Superior temporal gyrus (tissue), 1 donor: Measurements from ENCODE around the gene THSD4.

Experiments used
- DNase-seq: peaks from one replicate; pipeline ENCODE4 v3.0.0-alpha.2; 2016; ENCODE audit errors: extremely low spot score

Gene THSD4

GRCh38 chr15:71781965-71782265 lies 666.6 kb downstream of the THSD4 start:
- no peak for DNase-seq

GRCh38 chr15:71782422-71783165 lies 667.3 kb downstream of the THSD4 start:
- DNase-seq, result no peak

GRCh38 chr15:71784719-71785118 lies 669.4 kb downstream of the THSD4 start:
- DNase-seq, result no peak

DNA sequence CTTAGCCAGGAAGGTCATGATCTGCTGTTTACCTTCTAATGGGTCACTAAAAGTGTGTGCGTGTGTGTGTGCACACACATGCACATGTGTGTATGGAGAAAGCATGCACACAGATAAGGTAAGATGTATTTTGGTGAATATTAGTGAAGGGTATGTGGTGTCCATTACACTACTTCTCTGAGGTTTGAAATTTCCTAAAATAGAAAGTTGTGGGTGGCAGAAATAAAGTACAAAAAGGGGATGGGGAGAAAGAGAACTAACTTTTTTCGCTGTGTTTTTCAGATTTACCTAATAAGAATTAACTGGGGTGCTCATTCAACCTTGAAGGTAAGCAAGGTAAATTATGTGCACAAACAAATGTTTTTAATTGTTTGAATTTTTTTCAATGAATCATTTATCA lies 670.7 kb downstream of the THSD4 start:
- no peak for DNase-seq

- DNase-seq, result no peak
Measured at GRCh38 chr15:71786673-71787072, 671.4 kb downstream of the THSD4 start.

DNA sequence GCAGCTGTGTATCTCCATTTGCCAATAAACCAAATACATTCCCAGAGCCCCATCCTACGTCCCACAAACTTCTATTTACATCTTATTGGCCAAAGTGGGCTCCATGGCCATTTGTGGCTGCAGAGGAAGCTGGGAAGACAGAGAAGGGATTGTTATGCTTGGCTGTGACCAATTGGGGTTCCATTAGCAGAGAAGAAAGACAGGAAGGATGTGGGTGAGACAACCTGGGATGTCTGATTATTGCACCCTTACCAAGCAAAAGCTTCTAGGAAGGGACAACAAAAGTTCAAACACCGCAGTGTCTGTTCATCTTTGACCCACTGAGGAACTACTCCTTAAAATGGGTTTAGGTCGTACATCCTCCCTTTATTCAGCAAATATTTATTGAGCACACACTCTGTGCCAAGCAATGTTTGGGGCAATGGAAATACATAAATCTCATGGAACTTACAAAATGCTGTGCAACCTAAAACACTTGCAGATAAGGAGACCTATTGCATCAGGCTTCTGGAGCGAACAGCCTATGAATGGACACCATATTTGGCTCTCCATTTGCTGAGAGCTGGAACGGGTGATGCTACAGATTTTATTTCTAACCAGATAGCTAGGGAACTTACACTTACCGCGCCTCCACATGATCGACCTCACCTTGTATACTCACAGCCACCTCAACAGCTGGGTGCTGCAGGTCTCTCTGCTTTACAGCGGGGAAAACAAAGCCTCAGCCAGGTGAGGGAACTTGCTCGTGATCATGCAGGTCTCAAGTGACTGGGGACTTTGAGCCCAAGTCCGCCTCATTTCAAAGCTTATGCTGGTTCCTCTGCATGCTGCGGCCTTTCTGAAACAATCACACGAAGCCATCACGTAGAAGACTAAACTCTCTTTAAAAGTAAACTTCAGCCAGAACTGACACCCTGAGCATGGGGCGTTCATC lies 673.6 kb downstream of the THSD4 start:
- no peak for DNase-seq

DNA sequence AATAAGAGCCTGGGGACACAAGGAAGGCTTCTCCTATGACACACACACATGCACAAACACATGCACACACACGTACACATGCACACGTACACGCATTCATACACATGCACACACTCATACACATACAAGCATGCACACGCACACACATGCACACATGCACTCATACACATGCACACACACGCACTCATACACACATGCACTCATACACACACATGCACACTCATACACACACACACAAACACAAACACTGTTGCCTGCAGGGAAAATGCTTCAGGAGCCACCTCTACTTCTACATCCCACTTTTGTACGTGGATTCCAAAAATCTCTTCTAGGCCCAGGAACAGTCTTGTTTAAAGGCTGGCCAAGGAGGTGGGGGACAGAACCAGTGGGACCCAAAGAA lies 674.3 kb downstream of the THSD4 start:
- no peak for DNase-seq

- DNase-seq, result no peak
Measured at GRCh38 chr15:71790081-71790480, 674.8 kb downstream of the THSD4 start.

- no peak for DNase-seq
Measured at GRCh38 chr15:71791975-71792374, 676.7 kb downstream of the THSD4 start.

- no peak for DNase-seq
Measured at GRCh38 chr15:71792521-71792920, 677.2 kb downstream of the THSD4 start.

- DNase-seq, result no peak
Measured at GRCh38 chr15:71798641-71799040, 683.4 kb downstream of the THSD4 start.

DNA sequence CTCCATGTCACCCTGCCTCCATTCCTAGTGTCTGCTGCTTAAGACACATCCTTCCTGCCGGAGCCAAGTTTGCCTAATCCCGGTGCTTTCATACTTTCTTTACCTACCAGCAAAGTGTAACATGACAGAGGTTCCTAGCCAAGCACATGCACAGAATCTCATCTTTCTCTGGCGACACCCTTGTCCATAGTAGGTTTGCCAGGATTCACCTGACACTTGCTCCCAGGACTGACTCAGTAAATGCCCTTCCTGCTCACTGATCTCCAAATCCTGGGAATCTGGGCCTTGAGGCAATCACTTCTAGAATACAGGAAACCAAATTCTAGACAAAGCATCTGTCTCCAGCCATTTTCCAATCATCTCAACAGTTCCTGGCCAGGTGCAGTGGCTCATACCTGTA lies 684.9 kb downstream of the THSD4 start:
- DNase-seq, result no peak

DNA sequence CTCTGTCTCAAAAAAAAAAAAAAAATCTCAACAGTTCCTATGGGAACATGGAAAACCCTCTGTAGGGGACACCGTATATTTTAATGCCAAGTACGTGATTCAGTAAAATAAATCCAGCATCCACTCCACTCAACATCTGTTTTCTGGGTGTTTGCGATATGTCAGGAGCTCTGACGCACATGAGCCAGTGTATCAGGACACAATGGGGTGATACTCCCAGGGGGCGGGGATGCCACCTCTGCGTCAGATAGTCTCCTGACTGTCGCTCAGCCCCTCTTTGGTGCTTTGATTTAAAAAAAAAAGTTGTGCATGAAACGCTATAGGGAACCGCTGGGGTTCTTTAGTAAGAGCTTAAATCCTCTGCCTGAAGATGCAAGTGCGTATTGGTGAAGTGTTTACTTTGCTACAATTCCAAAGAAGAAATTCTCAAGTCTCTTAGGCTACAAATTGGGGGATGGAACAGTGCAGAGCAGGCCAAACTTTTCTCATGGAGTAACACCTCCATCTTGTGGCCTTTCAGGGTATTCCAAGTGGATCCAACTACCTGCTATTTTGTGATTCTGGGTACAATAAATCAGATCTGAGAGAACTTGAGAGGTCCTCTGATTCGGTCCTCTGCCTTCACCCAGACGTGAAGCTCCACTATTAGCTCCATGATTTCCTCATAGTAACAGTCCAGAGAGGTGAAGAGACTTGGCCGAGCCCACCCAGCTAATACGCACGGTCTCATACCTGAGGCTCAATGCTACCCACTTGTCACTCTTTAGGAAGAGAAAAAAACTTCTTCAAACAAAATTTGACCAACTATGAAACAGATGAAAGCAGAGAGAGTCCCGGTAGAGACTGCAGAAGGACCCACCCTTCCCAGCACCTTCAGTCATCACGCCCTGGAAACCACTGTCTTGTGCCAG lies 685.8 kb downstream of the THSD4 start:
- DNase-seq, result peak; percentile 87

DNA sequence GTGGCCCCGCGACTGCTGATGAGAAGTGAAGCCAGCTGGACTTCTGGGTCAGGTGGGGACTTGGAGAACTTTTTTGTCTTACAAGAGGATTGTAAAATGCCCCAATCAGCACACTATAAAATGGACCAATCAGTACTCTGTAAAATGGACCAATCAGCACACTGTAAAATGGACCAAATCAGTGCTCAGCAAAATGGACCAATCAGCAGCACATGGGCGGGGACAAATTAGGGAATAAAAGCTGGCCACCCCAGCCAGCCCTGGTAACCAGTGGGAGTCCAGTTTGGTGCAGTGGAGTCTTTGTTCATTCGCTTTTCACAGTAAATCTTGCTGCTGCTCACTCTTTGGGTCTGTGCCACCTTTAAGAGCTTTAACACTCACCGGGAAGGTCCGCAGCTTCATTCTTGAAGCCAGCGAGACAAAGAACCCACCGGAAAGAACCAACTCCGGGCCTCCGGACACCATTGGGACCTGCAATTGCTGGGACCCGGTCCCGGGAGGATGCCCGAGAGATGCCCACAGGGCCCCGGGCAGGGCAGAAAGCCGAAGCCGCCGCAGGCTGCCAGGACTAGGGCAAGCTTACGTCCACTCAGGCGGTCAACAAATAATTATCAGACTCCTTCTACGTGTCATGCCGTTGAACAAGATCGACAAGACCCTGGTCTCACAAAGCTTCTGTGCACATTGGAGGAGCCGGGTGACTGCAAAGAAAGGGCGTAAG lies 686.8 kb downstream of the THSD4 start:
- no peak for DNase-seq

DNA sequence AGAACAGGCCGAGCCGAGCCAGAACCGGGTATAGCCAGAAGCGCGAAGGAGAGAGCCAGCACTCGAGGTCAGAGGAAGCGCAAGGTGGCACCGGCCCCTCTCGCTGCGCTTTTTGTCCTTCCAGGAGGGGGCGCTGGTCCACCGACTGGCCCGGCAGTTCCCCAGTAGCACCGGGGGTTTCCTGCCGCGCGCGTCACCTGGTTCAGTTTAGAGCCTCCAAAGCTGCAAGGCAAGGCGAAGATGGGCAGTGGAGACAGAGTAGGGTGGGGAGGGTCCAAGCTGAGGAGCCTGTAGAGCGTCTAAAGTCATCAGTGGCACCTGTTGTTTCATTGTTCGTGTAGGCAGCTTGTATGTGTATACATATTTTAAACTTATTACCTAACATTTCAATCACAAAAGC lies 687.5 kb downstream of the THSD4 start:
- no peak for DNase-seq

- DNase-seq, result no peak
Measured at GRCh38 chr15:71804226-71804625, 689.0 kb downstream of the THSD4 start.

GRCh38 chr15:71804695-71805470 lies 689.6 kb downstream of the THSD4 start:
- no peak for DNase-seq

- no peak for DNase-seq
Measured at GRCh38 chr15:71806452-71806931, 691.2 kb downstream of the THSD4 start.

GRCh38 chr15:71807125-71807629 lies 691.9 kb downstream of the THSD4 start:
- DNase-seq, result no peak

DNA sequence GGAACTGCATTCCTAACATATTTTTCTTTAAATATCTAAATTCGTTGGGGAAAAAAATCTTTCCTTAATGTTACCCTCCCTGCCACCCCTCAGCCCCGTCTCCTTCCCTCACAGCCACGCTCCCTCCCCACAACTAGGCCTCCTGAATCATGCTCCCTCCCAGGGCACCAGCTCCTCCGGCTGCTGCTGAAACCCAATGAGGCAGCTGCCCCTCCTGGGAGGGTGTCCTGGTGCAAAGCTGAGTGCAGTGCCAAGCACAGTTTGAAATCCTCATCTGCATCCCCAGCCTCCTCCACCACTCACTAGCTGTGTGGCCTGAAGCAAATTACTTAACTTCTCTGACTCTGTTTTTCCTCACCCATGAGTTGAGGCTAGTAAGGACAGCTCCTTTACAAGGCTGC lies 692.4 kb downstream of the THSD4 start:
- DNase-seq, result no peak
